ENCODE measurements around the gene PLPP6. TPM values are rescaled to one million over a fixed set of nuclear protein-coding genes. Genes with fewer than 3 reads are reported as not detected.

Gene PLPP6
- total RNA-seq, 1 experiment from 2014 or later: 1.8 TPM

DNA sequence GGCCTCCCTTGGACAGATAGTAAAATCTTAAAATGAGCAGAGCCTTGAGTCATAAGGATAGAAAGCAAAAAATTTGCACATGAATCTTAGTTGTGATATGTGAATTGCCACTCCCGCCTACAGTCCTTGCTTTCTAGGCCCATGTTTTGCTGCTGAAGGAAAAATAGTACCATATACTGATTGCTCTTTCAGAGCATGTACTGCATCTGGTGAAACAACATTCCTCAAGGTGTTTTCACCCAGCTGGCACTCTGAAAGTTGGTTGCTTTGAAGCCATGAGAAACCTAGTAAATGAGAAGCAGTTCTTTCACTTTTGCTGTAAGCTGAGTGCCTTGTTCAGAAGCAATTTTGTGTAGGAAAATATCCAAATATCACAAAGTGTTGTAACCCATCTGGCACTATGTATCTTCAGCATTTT lies 27.6 kb downstream of the PLPP6 start:
- Histone ChIP-seq H3K27me3 (ENCODE audit: control insufficient read depth, insufficient read depth, low read length) (no peaks in the 10 kb centered on the region), H3K27ac (ENCODE audit: low read length) (no peak overlapping the region), H3K36me3 (ENCODE audit: control insufficient read depth, insufficient read depth, low read length) (no peaks in the 10 kb centered on the region), H3K9me3 (ENCODE audit: control insufficient read depth, insufficient read depth, low read depth, low read length) (no peaks in the 10 kb centered on the region), H3K4me3 (ENCODE audit: low read depth in 2 of 2, low read length in 2 of 2) (no peak overlapping the region), H3K4me1 (ENCODE audit: control insufficient read depth, insufficient read depth, low read length) (no peaks in the 10 kb centered on the region)
- ATAC-seq (no peak), DNase-seq (ENCODE audit: low read depth, low spot score) (no peak)
- intact Hi-C loops (cut with micrococcal nuclease; ENCODE audit: unreplicated experiment) (no loop called here), in situ Hi-C loops (cut with HindIII; ENCODE audit: low pct_unique_long_range_greater_than_20kb, low sequenced_read_pairs) (no loop called here)
- no TSS peak for BruUV-seq (replicated peaks)
- TF ChIP-seq, protein P1, sequence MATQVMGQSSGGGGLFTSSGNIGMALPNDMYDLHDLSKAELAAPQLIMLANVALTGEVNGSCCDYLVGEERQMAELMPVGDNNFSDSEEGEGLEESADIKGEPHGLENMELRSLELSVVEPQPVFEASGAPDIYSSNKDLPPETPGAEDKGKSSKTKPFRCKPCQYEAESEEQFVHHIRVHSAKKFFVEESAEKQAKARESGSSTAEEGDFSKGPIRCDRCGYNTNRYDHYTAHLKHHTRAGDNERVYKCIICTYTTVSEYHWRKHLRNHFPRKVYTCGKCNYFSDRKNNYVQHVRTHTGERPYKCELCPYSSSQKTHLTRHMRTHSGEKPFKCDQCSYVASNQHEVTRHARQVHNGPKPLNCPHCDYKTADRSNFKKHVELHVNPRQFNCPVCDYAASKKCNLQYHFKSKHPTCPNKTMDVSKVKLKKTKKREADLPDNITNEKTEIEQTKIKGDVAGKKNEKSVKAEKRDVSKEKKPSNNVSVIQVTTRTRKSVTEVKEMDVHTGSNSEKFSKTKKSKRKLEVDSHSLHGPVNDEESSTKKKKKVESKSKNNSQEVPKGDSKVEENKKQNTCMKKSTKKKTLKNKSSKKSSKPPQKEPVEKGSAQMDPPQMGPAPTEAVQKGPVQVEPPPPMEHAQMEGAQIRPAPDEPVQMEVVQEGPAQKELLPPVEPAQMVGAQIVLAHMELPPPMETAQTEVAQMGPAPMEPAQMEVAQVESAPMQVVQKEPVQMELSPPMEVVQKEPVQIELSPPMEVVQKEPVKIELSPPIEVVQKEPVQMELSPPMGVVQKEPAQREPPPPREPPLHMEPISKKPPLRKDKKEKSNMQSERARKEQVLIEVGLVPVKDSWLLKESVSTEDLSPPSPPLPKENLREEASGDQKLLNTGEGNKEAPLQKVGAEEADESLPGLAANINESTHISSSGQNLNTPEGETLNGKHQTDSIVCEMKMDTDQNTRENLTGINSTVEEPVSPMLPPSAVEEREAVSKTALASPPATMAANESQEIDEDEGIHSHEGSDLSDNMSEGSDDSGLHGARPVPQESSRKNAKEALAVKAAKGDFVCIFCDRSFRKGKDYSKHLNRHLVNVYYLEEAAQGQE (IDR thresholded peaks at IDR 0.05; ENCODE audit: insufficient read depth in 1 of 2, low read depth in 2 of 2, low read length in 1 of 2): no peak
- no peak for TF ChIP-seq SIN3A (IDR thresholded peaks at IDR 0.05; ENCODE audit: borderline replicate concordance, insufficient read depth, low read depth, low read length)
- TF ChIP-seq POLR2AphosphoS5 (IDR thresholded peaks at IDR 0.05; ENCODE audit: low read depth, low read length): no peak
- TF ChIP-seq TCF7L2 (IDR thresholded peaks at IDR 0.05; ENCODE audit: low read depth, low read length): no peak
- TF ChIP-seq, protein P2, sequence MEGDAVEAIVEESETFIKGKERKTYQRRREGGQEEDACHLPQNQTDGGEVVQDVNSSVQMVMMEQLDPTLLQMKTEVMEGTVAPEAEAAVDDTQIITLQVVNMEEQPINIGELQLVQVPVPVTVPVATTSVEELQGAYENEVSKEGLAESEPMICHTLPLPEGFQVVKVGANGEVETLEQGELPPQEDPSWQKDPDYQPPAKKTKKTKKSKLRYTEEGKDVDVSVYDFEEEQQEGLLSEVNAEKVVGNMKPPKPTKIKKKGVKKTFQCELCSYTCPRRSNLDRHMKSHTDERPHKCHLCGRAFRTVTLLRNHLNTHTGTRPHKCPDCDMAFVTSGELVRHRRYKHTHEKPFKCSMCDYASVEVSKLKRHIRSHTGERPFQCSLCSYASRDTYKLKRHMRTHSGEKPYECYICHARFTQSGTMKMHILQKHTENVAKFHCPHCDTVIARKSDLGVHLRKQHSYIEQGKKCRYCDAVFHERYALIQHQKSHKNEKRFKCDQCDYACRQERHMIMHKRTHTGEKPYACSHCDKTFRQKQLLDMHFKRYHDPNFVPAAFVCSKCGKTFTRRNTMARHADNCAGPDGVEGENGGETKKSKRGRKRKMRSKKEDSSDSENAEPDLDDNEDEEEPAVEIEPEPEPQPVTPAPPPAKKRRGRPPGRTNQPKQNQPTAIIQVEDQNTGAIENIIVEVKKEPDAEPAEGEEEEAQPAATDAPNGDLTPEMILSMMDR (IDR thresholded peaks at IDR 0.05): no peak
- ChIA-PET CTCF (no interaction called here), POLR2A (no interaction called here)

DNA sequence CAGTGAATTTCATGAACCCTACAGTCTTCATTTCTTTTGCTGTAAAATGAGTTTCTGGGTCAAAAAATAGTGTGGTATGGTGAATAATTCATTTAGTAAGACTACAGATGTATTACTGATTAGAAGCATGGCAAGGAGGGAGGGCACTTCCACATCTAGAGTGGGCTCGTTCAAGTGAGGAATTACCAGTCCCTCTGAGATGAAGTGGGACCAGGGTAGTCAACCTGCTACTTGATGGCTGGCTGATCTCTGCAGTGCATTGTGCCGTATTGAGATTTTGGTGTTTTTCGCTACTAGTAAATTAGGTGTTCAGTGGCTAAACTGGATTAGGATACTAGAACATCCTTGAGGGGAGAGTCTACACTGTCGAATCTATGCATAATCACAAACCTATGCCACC lies 28.1 kb downstream of the PLPP6 start:
- ChIA-PET CTCF (no interaction called here), POLR2A (no interaction called here)
- H3K4me3 ChIP-seq (ENCODE audit: low read depth in 2 of 2, low read length in 2 of 2): no peak overlapping the region
- intact Hi-C loops (cut with micrococcal nuclease; ENCODE audit: unreplicated experiment) (no loop called here), in situ Hi-C loops (cut with HindIII; ENCODE audit: low pct_unique_long_range_greater_than_20kb, low sequenced_read_pairs) (no loop called here)
- TF ChIP-seq SIN3A (IDR thresholded peaks at IDR 0.05; ENCODE audit: borderline replicate concordance, insufficient read depth, low read depth, low read length): no peak
- no peak for TF ChIP-seq POLR2AphosphoS5 (IDR thresholded peaks at IDR 0.05; ENCODE audit: low read depth, low read length)
- TF ChIP-seq, protein P1 (IDR thresholded peaks at IDR 0.05; ENCODE audit: insufficient read depth in 1 of 2, low read depth in 2 of 2, low read length in 1 of 2): no peak
- TF ChIP-seq, protein P2 (IDR thresholded peaks at IDR 0.05): no peak
- no peak for TF ChIP-seq TCF7L2 (IDR thresholded peaks at IDR 0.05; ENCODE audit: low read depth, low read length)
- H3K4me1 ChIP-seq (ENCODE audit: control insufficient read depth, insufficient read depth, low read length): no peaks in the 10 kb centered on the region
- ATAC-seq: no peak
- BruUV-seq (replicated peaks): no TSS peak
- no peak overlapping the region for H3K27ac ChIP-seq (ENCODE audit: low read length)
- H3K9me3 ChIP-seq (ENCODE audit: control insufficient read depth, insufficient read depth, low read depth, low read length): no peaks in the 10 kb centered on the region
- no peak for DNase-seq (ENCODE audit: low read depth, low spot score)
- no peaks in the 10 kb centered on the region for H3K36me3 ChIP-seq (ENCODE audit: control insufficient read depth, insufficient read depth, low read length)
- H3K27me3 ChIP-seq (ENCODE audit: control insufficient read depth, insufficient read depth, low read length): no peaks in the 10 kb centered on the region
